ENCODE data around the gene SPOCK2.

DNA sequence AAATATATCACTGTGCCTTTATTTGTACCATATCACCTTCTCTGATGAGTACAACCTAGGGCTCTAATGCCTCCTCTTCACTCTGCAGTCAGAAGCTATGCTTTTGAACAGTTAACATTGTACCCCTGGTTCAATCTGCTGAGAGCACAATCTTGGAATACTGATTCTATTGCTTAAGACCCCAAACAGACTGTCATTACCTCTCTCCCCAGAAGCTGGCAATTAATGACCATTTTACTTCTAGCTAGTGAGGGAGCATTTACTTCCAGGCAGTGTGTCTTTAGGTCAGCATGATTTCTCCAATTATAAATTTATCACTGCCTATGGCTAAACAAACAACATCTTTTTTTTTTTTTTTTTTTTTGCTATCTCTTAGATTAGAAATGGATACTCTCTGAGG is 36.0 kb upstream of the SPOCK2 start:
- TF ChIP-seq, protein P1, sequence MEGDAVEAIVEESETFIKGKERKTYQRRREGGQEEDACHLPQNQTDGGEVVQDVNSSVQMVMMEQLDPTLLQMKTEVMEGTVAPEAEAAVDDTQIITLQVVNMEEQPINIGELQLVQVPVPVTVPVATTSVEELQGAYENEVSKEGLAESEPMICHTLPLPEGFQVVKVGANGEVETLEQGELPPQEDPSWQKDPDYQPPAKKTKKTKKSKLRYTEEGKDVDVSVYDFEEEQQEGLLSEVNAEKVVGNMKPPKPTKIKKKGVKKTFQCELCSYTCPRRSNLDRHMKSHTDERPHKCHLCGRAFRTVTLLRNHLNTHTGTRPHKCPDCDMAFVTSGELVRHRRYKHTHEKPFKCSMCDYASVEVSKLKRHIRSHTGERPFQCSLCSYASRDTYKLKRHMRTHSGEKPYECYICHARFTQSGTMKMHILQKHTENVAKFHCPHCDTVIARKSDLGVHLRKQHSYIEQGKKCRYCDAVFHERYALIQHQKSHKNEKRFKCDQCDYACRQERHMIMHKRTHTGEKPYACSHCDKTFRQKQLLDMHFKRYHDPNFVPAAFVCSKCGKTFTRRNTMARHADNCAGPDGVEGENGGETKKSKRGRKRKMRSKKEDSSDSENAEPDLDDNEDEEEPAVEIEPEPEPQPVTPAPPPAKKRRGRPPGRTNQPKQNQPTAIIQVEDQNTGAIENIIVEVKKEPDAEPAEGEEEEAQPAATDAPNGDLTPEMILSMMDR (IDR thresholded peaks at IDR 0.05), result no peak
- no peak for TF ChIP-seq POLR2A (IDR thresholded peaks at IDR 0.05)
- no peak for TF ChIP-seq POLR2AphosphoS5 (IDR thresholded peaks at IDR 0.05)
